ENCODE results near the gene ABLIM3.
A peak's percentile ranks its signal among the peaks of the same experiment; 100 is the strongest.

The ABLIM3 gene

DNA sequence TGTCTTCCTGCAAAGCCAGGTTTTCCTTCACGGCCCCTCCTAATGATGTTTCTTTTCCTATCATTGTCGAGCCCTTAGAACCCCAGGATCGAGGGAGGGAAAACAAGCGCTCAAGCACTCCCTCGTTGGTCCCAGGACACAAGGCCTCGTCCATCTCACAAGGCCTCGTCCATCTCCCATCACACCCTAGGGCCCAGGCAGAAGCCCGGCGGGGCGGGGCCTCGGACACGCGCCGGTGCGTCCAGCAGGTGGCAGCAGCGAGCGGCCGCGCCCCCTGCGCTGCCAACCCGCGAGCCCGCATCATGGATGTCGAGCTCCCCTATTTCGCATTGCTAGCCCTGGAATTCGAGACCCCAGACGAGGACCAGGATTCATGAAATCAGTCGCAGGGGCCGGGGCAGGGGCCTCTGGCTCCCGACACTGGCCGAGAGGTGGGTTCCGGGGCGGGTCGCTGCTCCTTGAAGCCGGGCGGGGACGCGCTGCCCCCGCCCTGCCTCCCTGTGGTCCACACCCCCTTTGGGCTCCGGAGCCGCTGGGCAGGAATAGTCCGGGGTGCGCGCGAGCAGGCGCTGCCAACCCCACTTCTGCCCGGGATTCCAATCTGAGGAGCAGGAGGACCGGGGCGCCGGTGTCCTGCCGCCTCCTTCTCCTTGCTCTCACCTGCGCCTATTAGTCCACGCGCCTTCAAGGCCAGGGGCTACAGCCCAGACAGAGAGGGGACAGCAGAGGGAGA, at the start of gene ABLIM3:
Gene ABLIM3 (plus strand): TSS at position 270 of the 733 bp plus-strand sequence. CDS start 603 bp downstream, outside the sequence.
- peak; percentile 71 to 75 for DNase-seq

DNA sequence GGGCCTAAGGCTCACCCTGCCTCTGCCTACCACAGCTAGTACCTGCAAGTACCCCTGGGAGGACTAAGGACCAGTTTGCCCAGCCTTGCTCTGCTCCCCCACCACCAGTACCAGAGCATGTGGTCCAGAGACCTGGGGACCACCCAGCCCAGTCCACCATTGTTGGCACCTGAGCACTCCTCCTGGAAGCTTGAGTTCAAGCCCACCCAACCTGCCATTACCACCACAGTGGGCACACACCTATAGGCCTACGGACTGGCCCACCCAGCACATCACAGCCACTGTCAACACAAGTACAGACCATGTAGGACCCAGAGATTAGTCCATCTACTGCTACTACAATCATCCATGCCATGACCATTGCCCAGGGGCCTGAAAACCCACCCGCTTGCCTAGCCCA, 47.7 kb upstream of the ABLIM3 start:
- no peak for DNase-seq

DNA sequence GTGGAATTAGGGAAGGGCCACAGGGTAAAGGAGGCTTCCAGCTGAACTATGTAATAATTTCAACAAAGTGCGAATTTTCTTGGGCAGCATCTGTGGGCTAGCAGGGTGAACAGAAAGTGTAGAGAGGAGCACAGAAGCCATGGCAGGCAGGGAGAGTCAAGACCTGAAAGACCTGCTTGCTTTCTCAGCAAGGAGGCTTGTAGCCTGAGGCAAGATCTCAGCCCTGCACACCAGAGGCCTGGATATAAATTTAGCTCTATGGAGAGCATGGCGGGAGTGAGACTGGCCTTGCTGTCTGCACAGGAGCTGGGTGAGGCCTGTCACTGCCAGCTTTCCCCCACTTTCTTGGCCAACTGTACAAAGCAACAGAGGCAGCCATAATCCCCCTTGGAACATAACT, 46.3 kb upstream of the ABLIM3 start:
- DNase-seq: no peak

DNA sequence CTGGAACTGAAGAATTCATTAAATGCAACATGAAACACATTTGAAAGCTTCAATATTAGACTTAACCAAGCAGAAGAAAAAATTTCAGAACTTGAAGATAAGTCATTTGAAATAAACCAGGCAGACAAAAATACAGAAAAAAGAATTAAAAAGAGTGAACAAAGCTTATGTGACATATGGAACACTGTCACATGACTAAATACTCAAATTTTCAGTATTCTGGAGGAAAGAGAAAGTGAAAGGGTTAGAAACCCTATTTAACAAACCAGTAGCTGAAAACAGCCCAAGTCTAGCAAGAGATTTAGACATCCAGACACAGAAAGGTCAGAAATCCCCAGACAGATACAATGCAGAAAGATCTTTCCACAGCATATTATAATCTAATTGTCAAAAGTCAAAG, 41.4 kb upstream of the ABLIM3 start:
- no peak for DNase-seq

DNA sequence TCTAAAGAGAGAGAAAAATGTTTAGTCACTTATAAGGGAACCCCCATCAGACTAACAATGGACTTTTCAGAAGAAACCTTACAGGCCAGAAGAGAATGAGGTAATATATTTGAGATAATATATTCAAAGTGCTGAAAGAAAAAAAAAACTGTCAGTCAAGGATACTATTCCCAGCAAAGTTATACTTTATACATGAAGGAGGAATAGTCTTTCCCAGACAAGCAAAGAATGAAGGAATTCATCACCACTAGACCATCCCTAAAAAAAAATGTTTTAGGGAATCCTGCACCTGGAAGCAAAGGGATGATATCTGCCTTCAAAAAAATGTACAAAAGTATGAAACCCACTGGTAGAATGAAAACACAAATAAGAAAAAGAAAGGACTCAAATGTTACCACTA, 41.0 kb upstream of the ABLIM3 start:
- no peak for DNase-seq

DNA sequence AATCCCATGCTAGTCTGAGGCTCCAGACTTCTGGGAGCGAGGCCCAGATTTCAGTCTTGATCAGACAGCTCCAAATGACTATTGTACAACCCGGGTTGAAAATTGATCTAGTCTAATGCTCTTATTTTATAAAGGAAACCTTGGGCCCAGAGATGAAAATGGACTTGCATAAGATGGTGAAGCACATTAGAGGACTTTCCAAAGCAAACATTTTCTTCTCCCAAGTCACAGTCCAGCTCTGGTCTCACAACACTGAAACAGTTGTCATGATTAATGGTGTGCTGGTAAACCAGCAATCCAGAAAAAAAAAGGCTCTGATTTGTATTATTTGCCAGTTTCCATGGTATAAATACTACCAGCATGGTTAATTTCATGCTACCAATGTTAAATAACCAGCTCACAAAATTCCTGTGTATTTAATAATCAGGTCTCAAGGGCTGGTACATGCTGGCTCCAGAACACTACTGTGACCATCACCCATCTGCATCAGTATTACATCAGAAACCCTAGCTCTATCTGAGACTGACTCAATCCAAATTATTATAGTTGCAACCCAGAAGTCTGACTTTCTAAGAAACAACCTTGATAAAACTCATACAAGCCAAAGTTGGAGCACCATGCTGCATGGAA, 32.5 kb upstream of the ABLIM3 start:
- no peak for DNase-seq

DNA sequence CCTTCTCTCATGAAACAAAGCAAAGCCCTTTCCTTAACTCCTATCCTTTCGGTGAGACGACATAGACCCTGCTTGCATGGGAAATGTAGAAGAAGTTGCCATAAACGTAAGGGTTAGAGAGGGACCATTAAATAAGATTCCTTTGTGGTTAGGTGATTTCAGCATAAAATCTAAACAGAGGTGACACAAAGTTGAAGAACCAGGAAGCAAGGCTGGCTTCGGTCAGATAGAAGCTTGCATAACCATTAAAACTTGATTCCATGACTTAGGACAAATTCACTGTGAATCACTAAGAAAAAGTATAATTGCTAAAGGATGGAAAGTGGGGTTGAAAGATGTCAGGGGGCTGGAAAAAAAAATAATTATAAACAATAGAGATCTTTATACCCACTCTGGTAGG, 30.9 kb upstream of the ABLIM3 start:
- DNase-seq: no peak

DNA sequence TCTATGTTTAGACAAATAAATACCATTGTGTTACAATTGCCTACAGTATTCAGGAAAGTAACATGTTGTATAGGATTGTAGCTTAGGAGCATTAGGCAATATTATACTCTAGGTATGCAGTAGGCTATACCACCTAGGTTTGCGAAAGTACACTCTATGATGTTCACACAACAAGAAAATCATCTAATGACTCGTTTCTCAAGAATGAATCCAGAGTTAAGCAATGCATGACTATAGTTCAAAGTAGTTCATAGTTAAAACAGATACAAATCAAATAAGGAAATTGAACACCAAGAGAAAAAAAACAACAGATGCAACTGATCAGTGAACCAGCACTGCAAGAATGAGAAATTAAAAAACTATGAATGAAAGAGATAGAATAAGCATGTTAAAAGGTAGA, 27.6 kb upstream of the ABLIM3 start:
- no peak for DNase-seq

DNA sequence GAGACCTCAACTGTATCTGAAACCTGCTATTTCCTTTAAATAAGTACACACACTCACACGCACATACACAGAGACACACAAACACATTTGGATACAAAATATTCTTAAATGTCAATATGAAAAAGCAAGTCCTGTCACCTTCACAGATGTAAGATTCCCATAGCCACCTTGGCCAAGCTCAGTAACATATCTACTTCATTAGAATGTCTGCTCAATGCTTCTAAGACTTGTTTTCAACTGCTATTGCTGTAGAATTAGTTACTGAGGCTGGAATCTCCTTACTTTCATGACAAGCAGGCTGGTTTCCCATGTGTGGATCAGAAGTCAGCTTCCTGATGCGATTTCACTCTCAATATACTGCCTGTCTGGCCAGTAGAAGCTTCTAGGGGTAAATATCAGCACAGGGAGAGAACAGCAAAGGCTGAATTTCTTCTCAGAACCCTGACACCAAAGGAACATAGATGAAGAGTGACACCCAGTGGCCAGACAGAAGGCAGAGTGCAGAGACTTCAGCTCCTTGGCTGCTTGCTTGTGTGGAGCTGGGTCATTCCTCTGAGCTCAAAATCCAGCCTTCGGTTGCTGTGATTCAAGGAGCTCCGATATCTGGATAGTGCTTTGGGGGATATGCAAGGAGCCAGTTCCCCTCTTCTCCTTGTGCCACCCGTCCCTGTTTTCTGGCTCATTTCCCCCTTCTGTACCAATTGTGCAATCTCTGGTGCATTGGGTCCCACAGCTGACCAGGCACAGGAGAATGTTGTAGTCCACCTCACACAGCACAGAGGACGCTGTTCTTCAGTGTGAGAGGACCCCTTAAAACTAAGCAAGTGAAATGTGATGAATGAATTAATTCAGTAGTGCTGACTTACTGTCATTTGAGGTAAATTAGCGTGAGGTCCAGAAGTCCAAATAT, 26.6 kb upstream of the ABLIM3 start:
- peak; percentile 12 to 43 for DNase-seq

DNA sequence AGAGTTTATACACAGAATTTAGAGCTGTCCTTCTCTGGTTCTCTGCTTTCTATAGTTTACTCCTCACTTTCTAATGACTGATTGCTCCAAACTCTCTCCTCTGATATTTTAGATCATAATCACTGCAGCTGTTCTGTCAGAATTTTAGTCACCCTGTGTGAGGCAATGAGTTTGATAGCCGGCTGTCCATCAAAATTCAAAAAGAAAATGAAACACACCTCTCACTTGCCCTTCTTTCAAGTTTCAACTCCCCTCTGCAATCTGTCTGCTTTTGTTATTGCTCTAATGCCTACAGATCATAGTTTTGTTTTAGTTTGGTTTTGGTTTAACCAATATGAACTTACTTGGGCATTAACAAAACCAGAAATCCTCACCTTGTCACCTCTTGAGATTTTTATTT, 23.3 kb upstream of the ABLIM3 start:
- DNase-seq: no peak

DNA sequence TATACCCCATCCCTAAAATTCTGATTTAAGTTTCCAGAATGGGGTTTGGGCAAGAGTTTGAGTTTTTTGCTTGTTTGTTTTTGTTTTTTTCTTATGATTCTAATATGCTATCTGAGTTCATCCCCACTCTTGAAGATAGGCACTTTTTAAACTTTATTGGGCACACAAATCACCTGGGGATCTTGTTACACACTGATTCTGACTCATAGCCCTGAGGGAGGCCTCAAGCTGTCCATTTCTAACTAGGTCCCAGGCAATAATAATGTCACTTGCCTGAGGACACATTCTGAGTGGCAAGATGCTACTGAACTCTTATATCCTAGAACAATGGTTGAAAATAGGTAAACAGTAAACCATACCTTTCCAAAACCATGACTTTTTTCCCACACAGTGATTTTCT, 22.8 kb upstream of the ABLIM3 start:
- DNase-seq: no peak

DNA sequence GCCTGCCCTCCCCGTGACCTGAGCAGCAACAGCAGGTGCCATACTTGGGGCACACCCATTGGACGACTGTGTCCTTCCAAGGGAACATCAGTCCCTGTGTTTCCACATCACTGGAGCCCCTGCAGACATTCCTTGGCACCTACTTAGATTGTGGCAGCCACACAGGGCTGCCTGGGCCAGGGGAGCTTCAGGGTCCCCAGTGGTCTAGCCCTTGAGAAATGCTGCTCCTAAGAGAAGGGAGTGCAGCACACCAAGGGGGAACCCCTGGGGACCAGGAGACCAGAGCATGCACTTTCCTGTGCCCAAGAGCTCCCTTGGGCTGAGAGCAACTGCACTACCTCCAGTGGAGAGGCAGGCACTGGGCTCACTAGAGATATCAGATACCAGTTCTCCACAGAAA, 20.1 kb upstream of the ABLIM3 start:
- no peak for DNase-seq

DNA sequence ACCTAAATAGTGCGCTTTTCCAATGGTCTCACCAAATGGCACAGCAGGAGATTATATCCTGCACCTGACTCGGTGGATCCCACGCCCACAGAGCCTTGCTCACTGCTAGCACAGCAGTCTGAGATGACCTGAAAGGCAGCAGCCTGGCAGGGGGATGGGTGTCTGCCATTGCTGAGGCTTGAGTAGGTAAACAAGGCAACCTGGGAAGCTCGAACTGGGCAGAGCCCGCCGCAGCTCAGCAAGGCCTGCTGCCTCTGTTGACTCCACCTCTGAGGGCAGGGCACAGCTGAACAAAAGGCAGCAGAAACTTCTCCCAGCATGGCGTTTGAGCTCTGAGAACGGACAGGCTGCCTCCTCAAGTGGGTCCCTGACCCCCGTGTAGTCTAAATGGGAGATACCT, 18.1 kb upstream of the ABLIM3 start:
- DNase-seq: no peak

DNA sequence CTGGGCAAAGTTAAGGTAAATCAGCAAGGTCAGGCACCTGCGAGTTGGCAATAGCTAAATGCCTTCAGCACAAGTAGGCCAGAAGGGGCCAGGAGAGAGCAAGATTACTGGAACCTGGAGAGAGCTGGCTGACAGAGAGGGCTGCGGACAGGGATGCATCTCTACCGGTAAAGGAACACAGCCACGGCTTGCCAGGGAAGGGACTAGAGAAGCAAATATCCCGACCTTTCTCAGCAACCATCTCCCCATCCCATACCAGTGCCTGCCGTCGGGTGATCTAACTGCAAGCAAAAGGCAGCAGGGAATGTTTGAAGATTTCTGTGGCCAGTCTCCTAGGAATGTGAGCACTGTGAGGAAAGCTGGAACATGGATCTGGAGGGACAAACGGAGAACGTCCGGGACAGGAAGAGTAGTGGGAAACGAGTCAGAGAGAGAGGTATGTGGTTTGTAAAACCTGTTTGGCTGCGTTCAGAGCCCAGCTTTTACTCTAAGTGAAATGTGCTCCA, 15.9 kb upstream of the ABLIM3 start:
- no peak for DNase-seq

DNA sequence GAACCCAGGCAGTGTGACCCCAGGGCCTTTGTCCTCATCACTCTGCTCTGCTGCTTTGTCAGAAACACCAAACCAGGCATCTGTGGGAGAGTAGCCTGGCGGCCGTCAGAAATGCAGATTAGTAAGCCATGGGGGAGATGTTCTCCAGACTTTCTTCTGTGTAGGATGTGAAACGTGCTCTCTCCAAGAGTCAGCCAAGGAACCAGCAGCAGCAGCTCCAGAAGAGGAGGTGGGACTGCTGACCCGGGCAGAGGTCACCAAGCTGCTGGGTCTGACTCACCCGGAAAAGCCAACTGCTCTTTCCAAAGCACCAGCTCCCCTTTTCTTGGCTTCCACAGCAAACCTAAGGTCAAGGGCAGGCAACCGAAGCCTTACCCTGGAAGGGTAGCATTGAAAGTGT, 14.4 kb upstream of the ABLIM3 start:
- no peak for DNase-seq

DNA sequence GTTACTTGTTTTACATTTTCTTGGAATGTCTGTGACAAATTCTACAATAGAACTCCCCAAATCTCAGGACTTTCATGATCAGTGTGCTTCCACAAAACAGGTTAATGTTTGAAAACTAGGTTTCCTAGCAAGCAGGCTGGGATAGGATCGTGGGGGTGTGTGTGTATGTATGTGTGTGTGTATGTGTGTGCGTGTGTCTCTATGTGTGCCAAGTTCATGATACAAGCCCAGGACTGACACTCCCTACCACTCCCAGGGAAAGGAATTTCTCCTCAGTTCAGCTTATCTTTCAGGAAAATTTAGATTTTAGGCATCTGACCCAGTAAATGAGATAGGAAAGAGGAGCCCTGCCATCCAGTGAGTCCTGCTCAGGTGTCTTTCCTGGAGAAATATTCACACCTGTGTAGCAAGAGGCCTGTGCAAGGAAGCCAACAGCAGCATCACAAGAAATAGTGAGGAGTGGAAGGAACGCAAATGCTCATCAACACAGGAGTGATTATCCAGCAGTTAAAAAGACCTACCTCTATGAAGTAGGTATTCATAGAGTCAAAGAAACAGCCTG, 13.8 kb upstream of the ABLIM3 start:
- no peak for DNase-seq

DNA sequence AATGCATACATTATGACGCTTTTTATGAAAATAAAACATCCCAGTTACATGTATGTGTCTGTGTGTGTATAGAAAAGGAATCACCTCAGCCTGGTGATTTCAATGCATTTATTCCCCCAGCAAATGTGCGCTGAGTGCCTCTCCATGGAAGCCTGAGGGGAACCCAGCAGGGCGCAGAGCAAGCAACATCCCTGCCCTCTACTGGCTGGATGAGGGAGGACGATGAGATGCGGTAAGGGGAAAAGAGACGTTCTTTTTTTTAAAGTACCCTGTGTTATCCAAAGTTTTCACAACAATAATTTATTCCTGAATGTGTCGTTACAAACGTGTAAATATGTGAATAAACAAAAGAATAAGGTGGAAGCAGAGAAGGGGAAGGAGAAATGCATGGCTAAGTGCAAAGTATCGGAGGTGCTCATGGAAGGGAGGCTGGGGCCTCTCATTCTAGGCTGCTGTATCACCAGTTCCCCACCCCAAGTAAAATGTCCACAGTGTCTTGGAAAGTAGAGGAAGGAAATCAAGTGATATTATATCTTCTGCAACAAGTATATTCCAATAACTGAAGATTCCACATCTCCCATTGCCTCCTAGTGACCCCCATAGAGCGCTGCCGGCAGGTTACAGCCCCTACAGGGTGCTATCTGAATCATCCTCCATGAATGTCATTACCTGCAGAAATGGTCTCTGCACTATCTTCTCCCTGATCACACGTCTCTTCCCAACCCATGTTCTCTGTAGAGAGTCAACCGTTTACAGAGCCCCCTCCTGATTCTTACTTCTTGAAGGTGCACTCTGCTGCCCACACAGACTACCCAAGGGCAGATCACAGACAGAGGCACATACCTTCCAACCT, 13.0 kb upstream of the ABLIM3 start:
- peak; percentile 18 to 20 for DNase-seq

DNA sequence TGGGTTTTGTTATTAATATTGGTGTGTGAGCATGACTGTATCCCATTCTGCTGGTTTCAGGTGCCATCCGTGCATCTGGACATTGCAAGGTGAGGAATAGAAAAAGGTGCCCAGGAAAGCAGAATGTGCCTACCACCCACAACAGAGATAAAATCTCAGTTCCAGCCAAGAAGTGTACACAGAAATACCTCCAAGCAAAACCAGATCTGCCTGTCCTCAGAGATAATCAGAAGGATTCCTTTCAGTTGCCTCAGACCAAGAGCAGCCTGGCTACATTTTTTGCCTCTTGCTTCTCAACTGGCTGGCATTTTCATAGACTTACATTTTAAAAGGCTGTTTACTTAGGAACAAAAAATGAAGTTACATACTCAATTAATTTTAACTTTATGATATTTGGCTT, 12.1 kb upstream of the ABLIM3 start:
- DNase-seq: no peak

DNA sequence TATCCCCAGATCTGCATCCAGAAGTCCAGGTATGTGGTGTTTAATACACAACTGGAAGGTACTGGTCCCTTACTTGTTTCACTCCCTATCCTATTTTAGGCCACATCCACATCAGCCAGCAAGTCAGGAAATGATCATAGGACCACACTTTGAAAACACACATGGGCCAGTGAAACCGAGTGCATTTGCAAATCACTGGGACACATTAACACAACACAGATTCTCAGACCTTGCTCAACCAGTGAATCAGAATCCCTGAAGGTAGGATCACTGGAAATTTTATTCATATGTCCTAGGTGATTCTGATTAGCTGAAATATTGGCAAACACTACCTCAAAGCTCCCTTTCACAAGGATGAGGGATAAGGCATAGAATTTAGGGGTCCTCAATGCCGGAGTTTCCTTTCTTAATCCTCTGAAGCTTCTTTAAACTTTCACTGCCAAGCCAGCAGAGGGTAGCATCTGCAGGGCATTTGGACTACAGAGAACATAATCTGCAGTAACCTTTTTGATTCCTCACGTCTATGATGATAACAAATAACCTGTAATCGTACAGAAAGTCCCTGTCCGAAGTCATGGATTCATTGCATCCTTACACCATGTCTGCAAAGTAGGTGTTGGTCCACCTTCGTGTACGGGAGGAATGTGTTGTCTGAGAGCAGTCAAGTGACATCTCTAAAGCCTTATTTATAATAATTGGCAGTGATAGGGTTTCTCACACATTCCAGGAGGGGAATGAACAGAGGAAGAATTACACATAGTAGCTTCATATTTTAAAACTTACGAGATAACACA, 11.0 kb upstream of the ABLIM3 start:
- no peak for DNase-seq

DNA sequence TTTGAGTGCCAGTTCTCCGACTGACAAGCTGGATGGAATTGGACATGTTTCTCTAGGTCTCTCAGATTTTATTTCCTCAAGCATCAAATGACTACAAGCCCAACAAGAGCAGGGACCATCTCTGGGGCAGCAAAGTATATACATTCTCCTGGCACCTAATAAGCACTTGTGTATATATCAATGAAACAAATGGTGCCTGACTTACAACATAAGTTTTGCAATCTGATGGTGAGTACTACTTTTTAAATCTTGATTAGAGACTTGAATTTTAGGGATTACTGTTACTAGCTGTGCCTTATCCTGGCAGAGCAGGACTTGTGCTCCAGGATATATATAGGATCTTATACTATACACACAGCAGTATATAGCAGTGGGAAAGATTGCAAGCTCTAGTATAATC, 8.8 kb upstream of the ABLIM3 start:
- DNase-seq: no peak
